Measurements from ENCODE around the gene NFS1. TPM values are rescaled to one million over a fixed set of nuclear protein-coding genes. Genes with fewer than 3 reads are reported as not detected.

NFS1 gene
- total RNA-seq, 1 experiment from 2014 or later, result 69.8 TPM

GRCh38 chr20:35618263-35619131, 80.7 kb downstream of the NFS1 start:
- POLR2A ChIA-PET, result interaction anchor here (0.7 to 1.8 kb wide), 11 partner anchors 12 to 336 kb away, joined by 3 to 15 read pairs (median 5); partner anchors contain the start of genes CPNE1, ERGIC3, NFS1 and RBM12
- peaks cover 29% of the 10 kb centered on the region for H3K4me1 Mint-ChIP-seq (ENCODE audit: low read depth, unreplicated experiment)
- no peaks in the 10 kb centered on the region for H3K9me3 ChIP-seq
- H3K9me3 Mint-ChIP-seq (ENCODE audit: unreplicated experiment), result no peaks in the 10 kb centered on the region
- H3K4me1 ChIP-seq, result peaks cover 5% of the 10 kb centered on the region; the same call in 1 of the 2 replicates
- intact Hi-C loops (cut with micrococcal nuclease; ENCODE audit: unreplicated experiment), result loop anchor here (1.0 to 10.0 kb wide), 4 partner anchors 106 to 294 kb away; partner anchors contain the start of gene PHF20
- BruUV-seq (replicated peaks), result no TSS peak
- H3K27me3 ChIP-seq (replicated peaks; ENCODE audit: control insufficient read depth, insufficient read depth, low read length), result no peaks in the 10 kb centered on the region
- H3K36me3 ChIP-seq (ENCODE audit: control insufficient read depth, insufficient read depth, low read length), result no peaks in the 10 kb centered on the region
- peak overlapping the region; percentile 98 for H3K4me3 Mint-ChIP-seq (ENCODE audit: unreplicated experiment)
- no peak for TF ChIP-seq CTCF (IDR thresholded peaks at IDR 0.05; ENCODE audit: insufficient read depth in 1 of 2, low read depth in 1 of 2, low read length in 1 of 2, severe bottlenecking in 1 of 2, unreplicated experiment in 1 of 2)
- CTCF ChIA-PET, result interaction anchor here (0.6 to 5.4 kb wide), 41 partner anchors 8 to 336 kb away, joined by 3 to 46 read pairs (median 5); partner anchors contain the start of genes CEP250, CPNE1, ERGIC3 and NFS1
- H3K36me3 Mint-ChIP-seq (ENCODE audit: insufficient read depth, unreplicated experiment), result peaks cover 91% of the 10 kb centered on the region
- H3K27me3 Mint-ChIP-seq (ENCODE audit: insufficient read depth, unreplicated experiment), result no peaks in the 10 kb centered on the region
- DNase-seq, result peak in 1 of 2 experiments; percentile 67
- H3K27ac Mint-ChIP-seq (ENCODE audit: unreplicated experiment), result peak overlapping the region; percentile 100
- H3K4me3 ChIP-seq (ENCODE audit: low read depth, low read length), result peak overlapping the region; percentile 66

Other genes with a start within 250 kb of the NFS1 start
- 117 and 137 TPM in 2 replicates for gene CEP250, start 243.8 kb downstream of the NFS1 start, total RNA-seq (2022)
- gene C20orf173, start 169.7 kb downstream of the NFS1 start, total RNA-seq (2022), result not detected in 2 replicates
- 711 and 728 TPM in 2 replicates for gene ERGIC3, start 157.3 kb downstream of the NFS1 start, total RNA-seq (2022)
- 5.4 and 6.1 TPM in 2 replicates for gene SPAG4, start 83.5 kb downstream of the NFS1 start, total RNA-seq (2022)
- 815 and 833 TPM in 2 replicates for gene CPNE1, start 34.5 kb downstream of the NFS1 start, total RNA-seq (2022)
- gene RBM12, start 34.5 kb downstream of the NFS1 start, total RNA-seq (2022), result 146 and 147 TPM in 2 replicates
- gene ROMO1, start 53 bp upstream of the NFS1 start, total RNA-seq (2022), result 354 and 357 TPM in 2 replicates
- 750 and 777 TPM in 2 replicates for gene RBM39, start 42.9 kb upstream of the NFS1 start, total RNA-seq (2022)
- gene PHF20, start 72.7 kb upstream of the NFS1 start, total RNA-seq (2022), result 101 and 109 TPM in 2 replicates